Sigmoid colon (tissue), 4 donors: Measurements from ENCODE around the gene SLC25A24.

Experiments used
- EP300 ChIP-seq, 4 donors: sonication (generic); formaldehyde crosslinking; IDR thresholded peaks; one replicate each; pipeline ENCODE4 v1.6.1; 2017; ENCODE audit warnings: antibody characterized with exemption in 4 of 4
- POLR2A ChIP-seq, 2 donors: fragments of 450-650 bp; IDR thresholded peaks; one replicate each; pipeline ENCODE4 v1.6.1; 2016; ENCODE audit warnings: antibody characterized with exemption in 2 of 2, mild to moderate bottlenecking in 2 of 2, moderate library complexity in 2 of 2
- POLR2AphosphoS5 ChIP-seq, 4 donors: sonication (generic); formaldehyde crosslinking; IDR thresholded peaks; one replicate each; pipeline ENCODE4 v1.6.1; 2017; ENCODE audit warnings: antibody characterized with exemption in 4 of 4
- TF ChIP-seq, protein P1 (sequence below), 4 experiments: fragments of 450-650 bp in 3 of 4; fragments of 200-600 bp in 1 of 4; IDR thresholded peaks; one replicate each; pipeline ENCODE4 v1.5.1; 2016 to 2019; ENCODE audit warnings: antibody characterized with exemption in 4 of 4, mild to moderate bottlenecking in 3 of 4, moderate library complexity in 2 of 4

DNA sequence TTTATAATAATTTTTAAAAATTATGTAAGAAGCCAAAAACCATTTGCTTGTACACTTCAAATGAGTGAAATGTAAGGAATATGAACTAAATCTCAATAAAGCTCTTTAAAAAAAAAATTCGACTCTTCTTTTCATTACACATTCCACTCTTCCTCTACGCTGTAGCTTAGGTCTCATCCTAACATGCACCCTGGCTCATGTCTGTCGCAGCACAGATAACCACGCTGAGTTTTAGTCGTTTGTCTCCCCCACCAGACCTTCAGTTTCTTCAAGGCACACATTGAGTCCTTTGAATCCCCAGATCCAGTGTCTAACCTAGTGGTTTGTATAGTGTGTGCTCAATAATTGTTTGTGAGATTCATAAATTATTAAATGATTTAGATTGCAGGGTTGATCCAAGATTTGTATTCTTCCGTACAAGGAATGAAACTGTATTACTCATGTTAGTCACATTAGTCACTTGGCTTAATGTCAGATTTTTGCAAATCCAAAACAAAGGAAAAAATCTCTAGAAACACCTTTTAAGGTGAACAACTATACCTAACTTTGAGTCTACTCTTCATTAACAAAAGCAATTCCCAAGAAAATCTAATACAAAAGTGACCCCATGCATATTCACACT is 57.3 kb downstream of the SLC25A24 start:
- TF ChIP-seq, protein P1, sequence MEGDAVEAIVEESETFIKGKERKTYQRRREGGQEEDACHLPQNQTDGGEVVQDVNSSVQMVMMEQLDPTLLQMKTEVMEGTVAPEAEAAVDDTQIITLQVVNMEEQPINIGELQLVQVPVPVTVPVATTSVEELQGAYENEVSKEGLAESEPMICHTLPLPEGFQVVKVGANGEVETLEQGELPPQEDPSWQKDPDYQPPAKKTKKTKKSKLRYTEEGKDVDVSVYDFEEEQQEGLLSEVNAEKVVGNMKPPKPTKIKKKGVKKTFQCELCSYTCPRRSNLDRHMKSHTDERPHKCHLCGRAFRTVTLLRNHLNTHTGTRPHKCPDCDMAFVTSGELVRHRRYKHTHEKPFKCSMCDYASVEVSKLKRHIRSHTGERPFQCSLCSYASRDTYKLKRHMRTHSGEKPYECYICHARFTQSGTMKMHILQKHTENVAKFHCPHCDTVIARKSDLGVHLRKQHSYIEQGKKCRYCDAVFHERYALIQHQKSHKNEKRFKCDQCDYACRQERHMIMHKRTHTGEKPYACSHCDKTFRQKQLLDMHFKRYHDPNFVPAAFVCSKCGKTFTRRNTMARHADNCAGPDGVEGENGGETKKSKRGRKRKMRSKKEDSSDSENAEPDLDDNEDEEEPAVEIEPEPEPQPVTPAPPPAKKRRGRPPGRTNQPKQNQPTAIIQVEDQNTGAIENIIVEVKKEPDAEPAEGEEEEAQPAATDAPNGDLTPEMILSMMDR (IDR thresholded peaks at IDR 0.05) = no peak
- no peak for TF ChIP-seq POLR2A (IDR thresholded peaks at IDR 0.05)
- TF ChIP-seq EP300 (IDR thresholded peaks at IDR 0.05) = no peak
- TF ChIP-seq POLR2AphosphoS5 (IDR thresholded peaks at IDR 0.05) = no peak
